ENCODE measurements around the gene S100A14.
A peak's percentile ranks its signal among the peaks of the same experiment; 100 is the strongest.

The S100A14 gene

GRCh38 chr1:153616144-153616916, at the start of gene S100A14:
TSS of gene S100A14 (minus strand) at chr1:153616325. CDS start at chr1:153615858, 467 bp downstream.
- no peak within 1 kb of the TSS for H3K27ac ChIP-seq (ENCODE audit: low read depth, low read length)
- peak within 1 kb of the TSS; percentile 51 for H3K4me3 ChIP-seq (ENCODE audit: low read length)
- H3K36me3 ChIP-seq (ENCODE audit: control insufficient read depth, insufficient read depth, low read length) = peaks cover 4% of the 10 kb centered on the region
- H3K9ac ChIP-seq (ENCODE audit: low read length) = no peak within 1 kb of the TSS
- no peaks in the 10 kb centered on the region for H3K27me3 ChIP-seq (ENCODE audit: control insufficient read depth, insufficient read depth, low read length)
- peaks cover 6% of the 10 kb centered on the region for H3K4me1 ChIP-seq (ENCODE audit: control insufficient read depth, insufficient read depth, low read length)

GRCh38 chr1:153663211-153663610, 47.1 kb upstream of the S100A14 start:
- no peak overlapping the region for H3K4me3 ChIP-seq (ENCODE audit: low read length)
- H3K36me3 ChIP-seq (ENCODE audit: control insufficient read depth, insufficient read depth, low read length) = peaks cover 47% of the 10 kb centered on the region
- no peak overlapping the region for H3K27ac ChIP-seq (ENCODE audit: low read depth, low read length)
- H3K9ac ChIP-seq (ENCODE audit: low read length) = no peak overlapping the region
- no peaks in the 10 kb centered on the region for H3K27me3 ChIP-seq (ENCODE audit: control insufficient read depth, insufficient read depth, low read length)
- peaks cover 6% of the 10 kb centered on the region for H3K4me1 ChIP-seq (ENCODE audit: control insufficient read depth, insufficient read depth, low read length)

GRCh38 chr1:153662269-153662668, 46.1 kb upstream of the S100A14 start:
- H3K4me1 ChIP-seq (ENCODE audit: control insufficient read depth, insufficient read depth, low read length) = peaks cover 6% of the 10 kb centered on the region
- H3K36me3 ChIP-seq (ENCODE audit: control insufficient read depth, insufficient read depth, low read length) = peaks cover 42% of the 10 kb centered on the region
- no peak overlapping the region for H3K27ac ChIP-seq (ENCODE audit: low read depth, low read length)
- H3K4me3 ChIP-seq (ENCODE audit: low read length) = no peak overlapping the region
- no peak overlapping the region for H3K9ac ChIP-seq (ENCODE audit: low read length)
- H3K27me3 ChIP-seq (ENCODE audit: control insufficient read depth, insufficient read depth, low read length) = no peaks in the 10 kb centered on the region

- no peak overlapping the region for H3K9ac ChIP-seq (ENCODE audit: low read length)
- H3K4me1 ChIP-seq (ENCODE audit: control insufficient read depth, insufficient read depth, low read length) = peaks cover 6% of the 10 kb centered on the region
- H3K36me3 ChIP-seq (ENCODE audit: control insufficient read depth, insufficient read depth, low read length) = peaks cover 32% of the 10 kb centered on the region
- H3K27me3 ChIP-seq (ENCODE audit: control insufficient read depth, insufficient read depth, low read length) = no peaks in the 10 kb centered on the region
- no peak overlapping the region for H3K4me3 ChIP-seq (ENCODE audit: low read length)
- H3K27ac ChIP-seq (ENCODE audit: low read depth, low read length) = no peak overlapping the region
Measured at GRCh38 chr1:153661111-153661708, 45.1 kb upstream of the S100A14 start.

- Histone ChIP-seq H3K4me3 (ENCODE audit: low read length) (no peak overlapping the region), H3K9ac (ENCODE audit: low read length) (no peak overlapping the region), H3K27me3 (ENCODE audit: control insufficient read depth, insufficient read depth, low read length) (no peaks in the 10 kb centered on the region), H3K36me3 (ENCODE audit: control insufficient read depth, insufficient read depth, low read length) (peaks cover 24% of the 10 kb centered on the region), H3K27ac (ENCODE audit: low read depth, low read length) (no peak overlapping the region), H3K4me1 (ENCODE audit: control insufficient read depth, insufficient read depth, low read length) (peaks cover 6% of the 10 kb centered on the region)
Measured at GRCh38 chr1:153659656-153660055, 43.5 kb upstream of the S100A14 start.

- Histone ChIP-seq H3K27ac (ENCODE audit: low read depth, low read length) (peak overlapping the region; percentile 91), H3K4me1 (ENCODE audit: control insufficient read depth, insufficient read depth, low read length) (peaks cover 6% of the 10 kb centered on the region), H3K4me3 (ENCODE audit: low read length) (peak overlapping the region; percentile 81), H3K9ac (ENCODE audit: low read length) (peak overlapping the region; percentile 20), H3K36me3 (ENCODE audit: control insufficient read depth, insufficient read depth, low read length) (peaks cover 19% of the 10 kb centered on the region), H3K27me3 (ENCODE audit: control insufficient read depth, insufficient read depth, low read length) (no peaks in the 10 kb centered on the region)
Measured at GRCh38 chr1:153659175-153659534, 43.0 kb upstream of the S100A14 start.

GRCh38 chr1:153658400-153659174, 42.5 kb upstream of the S100A14 start, which contains the start of gene SNAPIN:
TSS of gene SNAPIN (plus strand) at chr1:153658703. CDS start at chr1:153658744, 41 bp downstream.
- Histone ChIP-seq H3K4me3 (ENCODE audit: low read length) (peak within 1 kb of the TSS; percentile 81), H3K27me3 (ENCODE audit: control insufficient read depth, insufficient read depth, low read length) (no peaks in the 10 kb centered on the region), H3K36me3 (ENCODE audit: control insufficient read depth, insufficient read depth, low read length) (peaks cover 18% of the 10 kb centered on the region), H3K4me1 (ENCODE audit: control insufficient read depth, insufficient read depth, low read length) (peaks cover 6% of the 10 kb centered on the region), H3K27ac (ENCODE audit: low read depth, low read length) (peak within 1 kb of the TSS; percentile 91), H3K9ac (ENCODE audit: low read length) (peak within 1 kb of the TSS; percentile 20)

- H3K27ac ChIP-seq (ENCODE audit: low read depth, low read length) = no peak overlapping the region
- H3K4me3 ChIP-seq (ENCODE audit: low read length) = no peak overlapping the region
- peaks cover 6% of the 10 kb centered on the region for H3K4me1 ChIP-seq (ENCODE audit: control insufficient read depth, insufficient read depth, low read length)
- H3K27me3 ChIP-seq (ENCODE audit: control insufficient read depth, insufficient read depth, low read length) = no peaks in the 10 kb centered on the region
- no peak overlapping the region for H3K9ac ChIP-seq (ENCODE audit: low read length)
- H3K36me3 ChIP-seq (ENCODE audit: control insufficient read depth, insufficient read depth, low read length) = no peaks in the 10 kb centered on the region
Measured at GRCh38 chr1:153655333-153655732, 39.2 kb upstream of the S100A14 start.

- Histone ChIP-seq H3K9ac (ENCODE audit: low read length) (no peak overlapping the region), H3K4me1 (ENCODE audit: control insufficient read depth, insufficient read depth, low read length) (no peaks in the 10 kb centered on the region), H3K36me3 (ENCODE audit: control insufficient read depth, insufficient read depth, low read length) (no peaks in the 10 kb centered on the region), H3K27ac (ENCODE audit: low read depth, low read length) (no peak overlapping the region), H3K27me3 (ENCODE audit: control insufficient read depth, insufficient read depth, low read length) (no peaks in the 10 kb centered on the region), H3K4me3 (ENCODE audit: low read length) (no peak overlapping the region)
Measured at GRCh38 chr1:153652805-153653500, 36.8 kb upstream of the S100A14 start.

GRCh38 chr1:153651771-153652170, 35.6 kb upstream of the S100A14 start:
- Histone ChIP-seq H3K9ac (ENCODE audit: low read length) (no peak overlapping the region), H3K4me1 (ENCODE audit: control insufficient read depth, insufficient read depth, low read length) (no peaks in the 10 kb centered on the region), H3K4me3 (ENCODE audit: low read length) (no peak overlapping the region), H3K27me3 (ENCODE audit: control insufficient read depth, insufficient read depth, low read length) (no peaks in the 10 kb centered on the region), H3K27ac (ENCODE audit: low read depth, low read length) (no peak overlapping the region), H3K36me3 (ENCODE audit: control insufficient read depth, insufficient read depth, low read length) (no peaks in the 10 kb centered on the region)

GRCh38 chr1:153649863-153650235, 33.7 kb upstream of the S100A14 start:
- Histone ChIP-seq H3K4me1 (ENCODE audit: control insufficient read depth, insufficient read depth, low read length) (no peaks in the 10 kb centered on the region), H3K36me3 (ENCODE audit: control insufficient read depth, insufficient read depth, low read length) (peaks cover 11% of the 10 kb centered on the region), H3K4me3 (ENCODE audit: low read length) (no peak overlapping the region), H3K27ac (ENCODE audit: low read depth, low read length) (no peak overlapping the region), H3K27me3 (ENCODE audit: control insufficient read depth, insufficient read depth, low read length) (no peaks in the 10 kb centered on the region), H3K9ac (ENCODE audit: low read length) (no peak overlapping the region)

Measured in rectal smooth muscle tissue (tissue), 1 donor.